Measurements from ENCODE around the gene CMKLR1. TPM values are rescaled to one million over a fixed set of nuclear protein-coding genes. Genes with fewer than 3 reads are reported as not detected.

CMKLR1 gene
- total RNA-seq, 1 experiment from 2014 or later = 0.15 TPM

- BruUV-seq (replicated peaks) = no TSS peak
- ATAC-seq (no peak), DNase-seq (ENCODE audit: low read depth, low spot score) (no peak)
- Histone ChIP-seq H3K36me3 (ENCODE audit: control insufficient read depth in 1 of 2, insufficient read depth in 2 of 2, low read length in 2 of 2) (no peaks in the 10 kb centered on the region), H3K27me3 (ENCODE audit: insufficient read depth, low read length) (peaks cover 31% of the 10 kb centered on the region), H3K9me2 (ENCODE audit: insufficient read depth) (no peaks in the 10 kb centered on the region), H3K79me2 (ENCODE audit: insufficient read depth, low read length) (no peaks in the 10 kb centered on the region), H2AFZ (ENCODE audit: low read depth, low read length, poor library complexity, severe bottlenecking) (no peak overlapping the region), H4K20me1 (ENCODE audit: insufficient read depth) (no peaks in the 10 kb centered on the region), H3K4me2 (ENCODE audit: low read length) (no peak overlapping the region), H3K4me1 (ENCODE audit: control insufficient read depth in 1 of 2, insufficient read depth in 2 of 2, low read length in 2 of 2) (no peaks in the 10 kb centered on the region), H3K9ac (ENCODE audit: low read length) (no peak overlapping the region), H3K9me3 (ENCODE audit: control insufficient read depth in 1 of 2, insufficient read depth in 1 of 2, low read depth in 1 of 2, low read length in 2 of 2) (no peaks in the 10 kb centered on the region), H3K27ac (ENCODE audit: low read depth, low read length) (no peak overlapping the region), H3K4me3 (replicated peaks in 1 of 2; ENCODE audit: low read depth in 1 of 2, low read length in 2 of 2) (no peak overlapping the region)
- ChIA-PET CTCF (no interaction called here), RAD21 (ENCODE audit: low non-redundant PET in 1 of 2, low total read pairs in 2 of 2, uncharacterized antibody in 2 of 2, unreplicated experiment in 2 of 2) (no interaction called here), POLR2A (no interaction called here)
- TF ChIP-seq EGR1 (IDR thresholded peaks at IDR 0.05; ENCODE audit: low read depth) (no peak), CBX3 (IDR thresholded peaks at IDR 0.05; ENCODE audit: low read depth) (no peak), EZH2 (IDR thresholded peaks at IDR 0.05) (no peak), SP1 (IDR thresholded peaks at IDR 0.05; ENCODE audit: low read depth) (no peak), RAD21 (IDR thresholded peaks at IDR 0.05; ENCODE audit: low read depth) (no peak), CEBPB (IDR thresholded peaks at IDR 0.05; ENCODE audit: low read depth) (no peak), POLR2A (IDR thresholded peaks at IDR 0.05; ENCODE audit: borderline replicate concordance, extremely low read depth, insufficient read depth, insufficient read length) (no peak), JUND (IDR thresholded peaks at IDR 0.05) (no peak), CTCF (IDR thresholded peaks at IDR 0.05 in 2 of 3, conservative IDR thresholded peaks at IDR 0.05 in 1 of 3; ENCODE audit: borderline replicate concordance in 1 of 3, insufficient read depth in 1 of 3, low read depth in 2 of 3, low read length in 2 of 3) (no peak), POLR2AphosphoS5 (IDR thresholded peaks at IDR 0.05; ENCODE audit: low read depth, low read length) (no peak), ELF1 (IDR thresholded peaks at IDR 0.05; ENCODE audit: borderline replicate concordance, low read depth) (no peak), ZNF274 (IDR thresholded peaks at IDR 0.05; ENCODE audit: low read depth, low read length) (no peak), SIN3A (IDR thresholded peaks at IDR 0.05; ENCODE audit: low read depth) (no peak), EZH2phosphoT487 (IDR thresholded peaks at IDR 0.05; ENCODE audit: borderline replicate concordance) (no peak), YY1 (IDR thresholded peaks at IDR 0.05; ENCODE audit: extremely low read depth, insufficient replicate concordance, low read depth, low read length) (no peak), MAX (IDR thresholded peaks at IDR 0.05) (no peak), SRF (IDR thresholded peaks at IDR 0.05; ENCODE audit: low read depth) (no peak), REST (IDR thresholded peaks at IDR 0.05; ENCODE audit: low read depth) (no peak), ZFX (IDR thresholded peaks at IDR 0.05) (no peak)
- intact Hi-C loops (cut with micrococcal nuclease) = no loop called here
Observed at GRCh38 chr12:108387771-108388170, 48.7 kb upstream of the CMKLR1 start.
